OCI-LY7 (cell line): Measurements from ENCODE around the gene OGFRL1. TPM values are rescaled to one million over a fixed set of nuclear protein-coding genes. Genes with fewer than 3 reads are reported as not detected.

Experiments used
- BruUV-seq: library from RNA; stranded (reverse); fragments of 400-500 nt; replicated peaks from 2 replicates; lab custom pipeline; 2021; lab: Mats Ljungman, UMichigan
- CTCF ChIA-PET: fragments of 300-600 bp; sonication (Branson Sonifier 250); formaldehyde crosslinking; loops from one replicate; lab custom pipeline; 2022; ENCODE audit warnings: antibody characterized with exemption; ENCODE audit not compliant: unreplicated experiment; lab: Charles Lee
- POLR2A ChIA-PET: fragments of 300-600 bp; sonication (Branson Sonifier 250); formaldehyde crosslinking; loops from one replicate; lab custom pipeline; 2022; ENCODE audit warnings: antibody characterized with exemption; lab: Charles Lee
- DNase-seq: peaks from one replicate; pipeline ENCODE4 v3.0.0-alpha.2; 2015; ENCODE audit warnings: low spot score
- H2AFZ ChIP-seq: fragments of 200-600 bp; sonication (generic), shearing (Covaris generic); 2 replicates; pipeline ENCODE4 v1.6.1; 2014; ENCODE audit warnings: mild to moderate bottlenecking, antibody characterized with exemption, low read length, moderate library complexity
- H3K27ac ChIP-seq: fragments of 200-600 bp; sonication (generic); 2 replicates; pipeline ENCODE4 v1.5.1; 2014; ENCODE audit warnings: mixed run types, low read depth, mild to moderate bottlenecking, moderate library complexity, low read length, inconsistent platforms; ENCODE audit not compliant: poor library complexity, severe bottlenecking
- H3K36me3 ChIP-seq: fragments of 200-600 bp; sonication (generic); 2 replicates; pipeline ENCODE4 v1.6.1; 2014; ENCODE audit warnings: mild to moderate bottlenecking, antibody characterized with exemption, low read length, moderate library complexity, mixed read lengths; ENCODE audit not compliant: insufficient read depth
- H3K4me1 ChIP-seq: fragments of 200-600 bp; sonication (generic); 2 replicates; pipeline ENCODE4 v1.5.1; 2014; ENCODE audit warnings: mild to moderate bottlenecking, low read length; ENCODE audit not compliant: insufficient read depth, poor library complexity, severe bottlenecking
- H3K4me2 ChIP-seq: fragments of 200-600 bp; sonication (generic); 2 replicates; pipeline ENCODE4 v1.6.1; 2014; ENCODE audit warnings: mild to moderate bottlenecking, low read length
- H3K4me3 ChIP-seq: fragments of 200-600 bp; sonication (generic); 2 replicates; pipeline ENCODE4 v1.5.1; 2014; ENCODE audit warnings: mild to moderate bottlenecking, low read depth, low read length; ENCODE audit not compliant: poor library complexity, severe bottlenecking
- H3K79me2 ChIP-seq: fragments of 200-600 bp; sonication (generic); 2 replicates; pipeline ENCODE4 v1.6.1; 2016; ENCODE audit warnings: low read depth, mild to moderate bottlenecking, low read length, moderate library complexity, mixed read lengths; ENCODE audit not compliant: insufficient read depth
- H3K9me2 ChIP-seq: fragments of 200-600 bp; sonication (generic); 2 replicates; pipeline ENCODE4 v1.6.1; 2016; ENCODE audit warnings: mild to moderate bottlenecking, low read length, mixed read lengths; ENCODE audit not compliant: insufficient read depth
- H3K9me3 ChIP-seq: fragments of 200-600 bp; sonication (generic); 2 replicates; pipeline ENCODE4 v1.6.1; 2014; ENCODE audit warnings: mild to moderate bottlenecking, mixed run types, low read length, mixed read lengths
- H4K20me1 ChIP-seq: fragments of 200-600 bp; sonication (generic); 2 replicates; pipeline ENCODE4 v1.6.1; 2014; ENCODE audit warnings: mild to moderate bottlenecking, antibody characterized with exemption, low read length, moderate library complexity, mixed read lengths; ENCODE audit not compliant: insufficient read depth
- EZH2phosphoT487 ChIP-seq: fragments of 200-600 bp; sonication (generic); IDR thresholded peaks from 2 replicates; pipeline ENCODE4 v1.6.1; 2018; ENCODE audit warnings: low read depth, borderline replicate concordance, mild to moderate bottlenecking, mixed run types, antibody characterized with exemption, low read length, moderate library complexity, mixed read lengths
- intact Hi-C: fragments of 100-400 bp; cut with micrococcal nuclease; formaldehyde crosslinking; loops from one replicate; pipeline ENCODE4 v1.10.0; 2022; ENCODE audit not compliant: unreplicated experiment
- total RNA-seq, 2 experiments: library from RNA; depleted of rRNA in 1 of 2; stranded (reverse); fragments of >200 nt in 1 of 2; shearing (Covaris generic) in 1 of 2; gene quantifications; 2 replicates each; pipeline ENCODE4 v1.2.3, GENCODE V29; 2014 to 2022
- TF ChIP-seq, protein P1 (sequence below): fragments of 200-600 bp; sonication (generic); conservative IDR thresholded peaks from 2 replicates; pipeline ENCODE4 v1.5.1; 2014; ENCODE audit warnings: mild to moderate bottlenecking, antibody characterized with exemption, low read length, moderate library complexity, mixed read lengths

Gene OGFRL1
- total RNA-seq, 2 experiments from 2014 or later: 32.9 to 33.5 TPM

DNA sequence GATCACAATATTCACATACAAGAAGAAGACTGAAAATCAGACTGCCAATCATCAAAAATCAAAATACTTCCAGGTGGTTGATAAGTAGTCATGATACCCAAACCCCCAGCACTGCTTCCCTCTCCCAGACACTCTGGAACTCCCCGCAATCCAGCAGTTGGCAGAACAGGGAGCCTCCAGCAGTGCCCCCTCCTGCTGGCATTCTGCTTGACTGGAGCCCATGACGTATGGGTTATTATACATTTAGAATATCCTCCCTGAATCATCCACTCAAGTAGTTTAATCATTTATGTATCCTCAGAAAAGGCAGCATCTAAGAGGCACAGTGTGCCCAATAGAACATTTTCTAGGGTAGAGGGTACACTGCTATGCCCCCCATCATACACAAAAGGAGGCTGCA lies 9.3 kb upstream of the OGFRL1 start:
- H3K4me3 ChIP-seq: no peak overlapping the region
- H3K4me1 ChIP-seq: peaks cover 13% of the 10 kb centered on the region
- H3K79me2 ChIP-seq: no peaks in the 10 kb centered on the region
- H3K9me2 ChIP-seq: no peaks in the 10 kb centered on the region
- intact Hi-C loops: no loop called here
- CTCF ChIA-PET: no interaction called here
- DNase-seq: no peak
- POLR2A ChIA-PET: interaction anchor here (1.0 kb wide), 1 partner anchor 19 kb away, joined by 3 read pairs; no protein-coding TSS in a partner anchor
- no peak overlapping the region for H2AFZ ChIP-seq
- H3K4me2 ChIP-seq: no peak overlapping the region
- no peaks in the 10 kb centered on the region for H3K9me3 ChIP-seq
- no peaks in the 10 kb centered on the region for H4K20me1 ChIP-seq
- no peak overlapping the region for H3K27ac ChIP-seq
- H3K36me3 ChIP-seq: no peaks in the 10 kb centered on the region
- no peak for TF ChIP-seq EZH2phosphoT487
- TF ChIP-seq, protein P1, sequence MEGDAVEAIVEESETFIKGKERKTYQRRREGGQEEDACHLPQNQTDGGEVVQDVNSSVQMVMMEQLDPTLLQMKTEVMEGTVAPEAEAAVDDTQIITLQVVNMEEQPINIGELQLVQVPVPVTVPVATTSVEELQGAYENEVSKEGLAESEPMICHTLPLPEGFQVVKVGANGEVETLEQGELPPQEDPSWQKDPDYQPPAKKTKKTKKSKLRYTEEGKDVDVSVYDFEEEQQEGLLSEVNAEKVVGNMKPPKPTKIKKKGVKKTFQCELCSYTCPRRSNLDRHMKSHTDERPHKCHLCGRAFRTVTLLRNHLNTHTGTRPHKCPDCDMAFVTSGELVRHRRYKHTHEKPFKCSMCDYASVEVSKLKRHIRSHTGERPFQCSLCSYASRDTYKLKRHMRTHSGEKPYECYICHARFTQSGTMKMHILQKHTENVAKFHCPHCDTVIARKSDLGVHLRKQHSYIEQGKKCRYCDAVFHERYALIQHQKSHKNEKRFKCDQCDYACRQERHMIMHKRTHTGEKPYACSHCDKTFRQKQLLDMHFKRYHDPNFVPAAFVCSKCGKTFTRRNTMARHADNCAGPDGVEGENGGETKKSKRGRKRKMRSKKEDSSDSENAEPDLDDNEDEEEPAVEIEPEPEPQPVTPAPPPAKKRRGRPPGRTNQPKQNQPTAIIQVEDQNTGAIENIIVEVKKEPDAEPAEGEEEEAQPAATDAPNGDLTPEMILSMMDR: no peak
- no TSS peak for BruUV-seq

DNA sequence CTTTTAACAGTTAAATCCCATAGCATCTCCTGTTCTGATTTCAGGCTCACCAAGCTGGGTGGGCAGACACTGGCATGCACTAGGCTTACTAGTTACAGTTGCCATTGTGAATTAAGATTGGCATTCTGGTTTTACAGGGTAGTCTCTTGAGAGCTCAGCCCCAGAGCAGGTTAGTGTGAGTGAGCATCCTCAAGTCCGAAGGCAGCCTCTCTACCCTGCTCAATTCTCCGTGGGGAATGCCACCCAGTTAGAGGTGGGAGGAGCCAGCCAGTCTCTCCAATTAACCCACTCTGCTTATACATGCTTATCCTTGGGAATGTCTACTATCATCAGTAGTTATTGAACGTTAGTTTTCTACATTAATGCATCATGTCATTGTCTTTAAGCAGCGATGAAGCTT lies 8.9 kb upstream of the OGFRL1 start:
- H3K4me1 ChIP-seq: peaks cover 13% of the 10 kb centered on the region
- H4K20me1 ChIP-seq: no peaks in the 10 kb centered on the region
- no TSS peak for BruUV-seq
- H3K4me3 ChIP-seq: no peak overlapping the region
- H3K27ac ChIP-seq: no peak overlapping the region
- no peak for DNase-seq
- no peaks in the 10 kb centered on the region for H3K36me3 ChIP-seq
- no peaks in the 10 kb centered on the region for H3K9me2 ChIP-seq
- CTCF ChIA-PET: no interaction called here
- H3K4me2 ChIP-seq: no peak overlapping the region
- TF ChIP-seq, protein P1: no peak
- no peak for TF ChIP-seq EZH2phosphoT487
- no peaks in the 10 kb centered on the region for H3K79me2 ChIP-seq
- intact Hi-C loops: no loop called here
- no peak overlapping the region for H2AFZ ChIP-seq
- POLR2A ChIA-PET: interaction anchor here (1.0 kb wide), 1 partner anchor 19 kb away, joined by 3 read pairs; no protein-coding TSS in a partner anchor
- no peaks in the 10 kb centered on the region for H3K9me3 ChIP-seq

DNA sequence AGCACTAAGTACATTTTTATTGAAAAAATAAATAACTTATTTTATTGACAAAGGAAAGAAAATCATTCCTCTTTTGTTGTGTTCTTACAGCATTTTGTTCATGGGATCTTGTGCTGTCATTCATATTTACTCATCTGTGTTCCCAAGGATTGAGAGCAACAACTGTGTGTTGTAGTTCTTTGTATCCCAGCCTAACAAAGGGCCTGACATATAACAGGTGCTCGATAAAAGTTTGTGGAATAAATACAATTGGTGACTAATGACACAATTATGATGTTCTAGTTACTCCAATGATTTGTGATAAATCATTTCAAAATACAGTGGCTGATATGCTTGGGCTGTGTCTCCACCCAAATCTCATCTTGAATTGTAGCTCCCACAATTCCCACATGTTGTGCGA lies 7.9 kb upstream of the OGFRL1 start:
- Histone ChIP-seq H4K20me1 (no peaks in the 10 kb centered on the region), H3K4me2 (no peak overlapping the region), H3K9me2 (no peaks in the 10 kb centered on the region), H2AFZ (no peak overlapping the region), H3K4me1 (peaks cover 13% of the 10 kb centered on the region), H3K79me2 (no peaks in the 10 kb centered on the region), H3K27ac (no peak overlapping the region), H3K36me3 (no peaks in the 10 kb centered on the region), H3K4me3 (no peak overlapping the region), H3K9me3 (no peaks in the 10 kb centered on the region)
- POLR2A ChIA-PET: no interaction called here
- DNase-seq: no peak
- CTCF ChIA-PET: no interaction called here
- intact Hi-C loops: no loop called here
- no TSS peak for BruUV-seq
- no peak for TF ChIP-seq EZH2phosphoT487
- TF ChIP-seq, protein P1: no peak
